HCT116 (cell line): ENCODE results near the gene IL36B.

Experiments used
- YY1 ChIP-seq: IDR thresholded peaks from 2 replicates; pipeline ENCODE4 v1.6.1; 2011; ENCODE audit warnings: low read length, low read depth, moderate library complexity, mild to moderate bottlenecking; ENCODE audit not compliant: insufficient replicate concordance; ENCODE audit errors: extremely low read depth
- ZNF274 ChIP-seq: fragments of 200-500 bp; sonication (Bioruptor generic); IDR thresholded peaks from 2 replicates; pipeline ENCODE4 v1.6.1; 2014; ENCODE audit warnings: mild to moderate bottlenecking, low read depth, low read length, inconsistent platforms
- TF ChIP-seq, protein P1 (sequence below): IDR thresholded peaks from 2 replicates; pipeline ENCODE4 v1.6.1; 2012; ENCODE audit warnings: low read depth
- TF ChIP-seq, protein P2 (sequence below), 3 experiments: fragments of 200-600 bp in 1 of 3; sonication (generic) in 1 of 3; IDR thresholded peaks in 2 of 3; conservative IDR thresholded peaks in 1 of 3; 2 replicates each; pipeline ENCODE4 v1.5.1; 2012 to 2017; ENCODE audit warnings: low read depth in 2 of 3, low read length in 2 of 3, antibody characterized with exemption in 1 of 3, borderline replicate concordance in 1 of 3, control low read depth in 1 of 3, mild to moderate bottlenecking in 1 of 3, mixed read lengths in 1 of 3, mixed run types in 1 of 3, moderate library complexity in 1 of 3; ENCODE audit not compliant: insufficient read depth in 1 of 3

DNA sequence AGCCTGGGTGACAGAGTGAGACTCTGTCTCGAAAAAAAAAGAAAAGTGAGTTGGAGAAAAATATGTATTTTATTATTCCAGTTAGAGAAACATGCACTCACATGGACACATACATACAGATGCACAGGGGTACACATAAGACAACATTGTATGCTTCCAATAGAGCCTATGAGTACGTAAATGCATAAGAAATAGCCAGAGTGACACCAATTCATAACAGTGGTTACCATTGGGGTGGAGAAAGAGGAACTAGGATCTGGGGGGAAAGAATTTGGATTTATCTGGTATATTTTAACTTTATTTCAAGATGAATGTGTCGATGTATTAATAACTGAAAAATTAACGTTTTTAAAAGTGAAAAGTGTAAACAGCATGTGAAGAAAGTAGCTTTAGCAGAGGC lies 31.4 kb downstream of the IL36B start:
- TF ChIP-seq YY1 = no peak
- TF ChIP-seq ZNF274 = no peak
- TF ChIP-seq, protein P1, sequence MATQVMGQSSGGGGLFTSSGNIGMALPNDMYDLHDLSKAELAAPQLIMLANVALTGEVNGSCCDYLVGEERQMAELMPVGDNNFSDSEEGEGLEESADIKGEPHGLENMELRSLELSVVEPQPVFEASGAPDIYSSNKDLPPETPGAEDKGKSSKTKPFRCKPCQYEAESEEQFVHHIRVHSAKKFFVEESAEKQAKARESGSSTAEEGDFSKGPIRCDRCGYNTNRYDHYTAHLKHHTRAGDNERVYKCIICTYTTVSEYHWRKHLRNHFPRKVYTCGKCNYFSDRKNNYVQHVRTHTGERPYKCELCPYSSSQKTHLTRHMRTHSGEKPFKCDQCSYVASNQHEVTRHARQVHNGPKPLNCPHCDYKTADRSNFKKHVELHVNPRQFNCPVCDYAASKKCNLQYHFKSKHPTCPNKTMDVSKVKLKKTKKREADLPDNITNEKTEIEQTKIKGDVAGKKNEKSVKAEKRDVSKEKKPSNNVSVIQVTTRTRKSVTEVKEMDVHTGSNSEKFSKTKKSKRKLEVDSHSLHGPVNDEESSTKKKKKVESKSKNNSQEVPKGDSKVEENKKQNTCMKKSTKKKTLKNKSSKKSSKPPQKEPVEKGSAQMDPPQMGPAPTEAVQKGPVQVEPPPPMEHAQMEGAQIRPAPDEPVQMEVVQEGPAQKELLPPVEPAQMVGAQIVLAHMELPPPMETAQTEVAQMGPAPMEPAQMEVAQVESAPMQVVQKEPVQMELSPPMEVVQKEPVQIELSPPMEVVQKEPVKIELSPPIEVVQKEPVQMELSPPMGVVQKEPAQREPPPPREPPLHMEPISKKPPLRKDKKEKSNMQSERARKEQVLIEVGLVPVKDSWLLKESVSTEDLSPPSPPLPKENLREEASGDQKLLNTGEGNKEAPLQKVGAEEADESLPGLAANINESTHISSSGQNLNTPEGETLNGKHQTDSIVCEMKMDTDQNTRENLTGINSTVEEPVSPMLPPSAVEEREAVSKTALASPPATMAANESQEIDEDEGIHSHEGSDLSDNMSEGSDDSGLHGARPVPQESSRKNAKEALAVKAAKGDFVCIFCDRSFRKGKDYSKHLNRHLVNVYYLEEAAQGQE = no peak
- TF ChIP-seq, protein P2, sequence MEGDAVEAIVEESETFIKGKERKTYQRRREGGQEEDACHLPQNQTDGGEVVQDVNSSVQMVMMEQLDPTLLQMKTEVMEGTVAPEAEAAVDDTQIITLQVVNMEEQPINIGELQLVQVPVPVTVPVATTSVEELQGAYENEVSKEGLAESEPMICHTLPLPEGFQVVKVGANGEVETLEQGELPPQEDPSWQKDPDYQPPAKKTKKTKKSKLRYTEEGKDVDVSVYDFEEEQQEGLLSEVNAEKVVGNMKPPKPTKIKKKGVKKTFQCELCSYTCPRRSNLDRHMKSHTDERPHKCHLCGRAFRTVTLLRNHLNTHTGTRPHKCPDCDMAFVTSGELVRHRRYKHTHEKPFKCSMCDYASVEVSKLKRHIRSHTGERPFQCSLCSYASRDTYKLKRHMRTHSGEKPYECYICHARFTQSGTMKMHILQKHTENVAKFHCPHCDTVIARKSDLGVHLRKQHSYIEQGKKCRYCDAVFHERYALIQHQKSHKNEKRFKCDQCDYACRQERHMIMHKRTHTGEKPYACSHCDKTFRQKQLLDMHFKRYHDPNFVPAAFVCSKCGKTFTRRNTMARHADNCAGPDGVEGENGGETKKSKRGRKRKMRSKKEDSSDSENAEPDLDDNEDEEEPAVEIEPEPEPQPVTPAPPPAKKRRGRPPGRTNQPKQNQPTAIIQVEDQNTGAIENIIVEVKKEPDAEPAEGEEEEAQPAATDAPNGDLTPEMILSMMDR (IDR thresholded peaks at IDR 0.05 in 2 of 3, conservative IDR thresholded peaks at IDR 0.05 in 1 of 3; ENCODE audit: borderline replicate concordance in 1 of 3, insufficient read depth in 1 of 3, low read depth in 2 of 3, low read length in 2 of 3) = no peak
